ENCODE results near the gene KCNJ14. TPM values are rescaled to one million over a fixed set of nuclear protein-coding genes. Genes with fewer than 3 reads are reported as not detected.

Gene KCNJ14
- total RNA-seq, 1 donor from 2014 or later: 2.0 TPM

DNA sequence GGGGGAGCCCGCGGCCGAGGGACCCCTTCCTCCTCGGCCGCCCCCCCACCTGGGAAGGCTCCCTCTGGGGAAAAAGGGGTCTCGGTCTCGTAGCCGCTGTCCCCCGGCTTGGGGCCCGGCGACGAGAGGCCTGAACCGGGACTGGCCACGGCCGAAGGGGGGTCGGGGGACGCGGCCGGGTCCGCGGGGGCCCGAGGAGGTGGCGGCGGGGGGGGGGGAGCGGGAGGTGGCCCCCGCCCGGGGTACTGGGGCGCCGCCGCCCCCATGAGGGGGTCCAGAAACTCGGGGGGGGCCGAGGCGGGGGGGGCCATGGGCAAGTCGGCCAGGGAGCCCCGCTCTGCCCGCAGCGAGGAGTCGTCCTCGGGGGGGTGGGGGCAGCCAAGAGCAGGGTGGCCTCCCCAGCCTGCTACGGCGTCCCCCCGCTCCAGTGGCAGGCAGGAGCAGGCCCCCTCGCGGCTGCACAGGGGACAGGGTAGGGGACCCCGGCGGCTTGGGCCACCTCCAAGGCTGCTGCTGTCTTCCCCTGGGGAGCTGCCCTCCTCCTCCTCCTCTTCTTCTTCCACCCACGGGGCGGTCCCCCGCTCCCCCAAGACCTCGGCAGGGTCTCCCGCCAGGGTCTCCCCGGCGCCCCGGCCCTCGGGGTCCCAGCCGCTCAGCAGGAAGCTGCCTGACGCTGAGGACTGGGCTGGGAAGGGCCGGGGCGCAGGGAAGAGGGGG, 43.4 kb downstream of the KCNJ14 start:
- no peak for DNase-seq (ENCODE audit: low read depth, low spot score)
- H3K27me3 Mint-ChIP-seq (ENCODE audit: low read depth): peaks cover 55% of the 10 kb centered on the region
- peaks cover 11% of the 10 kb centered on the region for H3K4me1 Mint-ChIP-seq
- H3K36me3 Mint-ChIP-seq (ENCODE audit: low read depth): no peaks in the 10 kb centered on the region
- H3K9me3 Mint-ChIP-seq: no peaks in the 10 kb centered on the region
- TF ChIP-seq, protein P1, sequence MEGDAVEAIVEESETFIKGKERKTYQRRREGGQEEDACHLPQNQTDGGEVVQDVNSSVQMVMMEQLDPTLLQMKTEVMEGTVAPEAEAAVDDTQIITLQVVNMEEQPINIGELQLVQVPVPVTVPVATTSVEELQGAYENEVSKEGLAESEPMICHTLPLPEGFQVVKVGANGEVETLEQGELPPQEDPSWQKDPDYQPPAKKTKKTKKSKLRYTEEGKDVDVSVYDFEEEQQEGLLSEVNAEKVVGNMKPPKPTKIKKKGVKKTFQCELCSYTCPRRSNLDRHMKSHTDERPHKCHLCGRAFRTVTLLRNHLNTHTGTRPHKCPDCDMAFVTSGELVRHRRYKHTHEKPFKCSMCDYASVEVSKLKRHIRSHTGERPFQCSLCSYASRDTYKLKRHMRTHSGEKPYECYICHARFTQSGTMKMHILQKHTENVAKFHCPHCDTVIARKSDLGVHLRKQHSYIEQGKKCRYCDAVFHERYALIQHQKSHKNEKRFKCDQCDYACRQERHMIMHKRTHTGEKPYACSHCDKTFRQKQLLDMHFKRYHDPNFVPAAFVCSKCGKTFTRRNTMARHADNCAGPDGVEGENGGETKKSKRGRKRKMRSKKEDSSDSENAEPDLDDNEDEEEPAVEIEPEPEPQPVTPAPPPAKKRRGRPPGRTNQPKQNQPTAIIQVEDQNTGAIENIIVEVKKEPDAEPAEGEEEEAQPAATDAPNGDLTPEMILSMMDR (conservative IDR thresholded peaks at IDR 0.05): no peak
- no peak overlapping the region for H3K4me3 Mint-ChIP-seq
- no peak overlapping the region for H3K27ac Mint-ChIP-seq (ENCODE audit: unreplicated experiment)

- TF ChIP-seq, protein P1 (conservative IDR thresholded peaks at IDR 0.05): no peak
- H3K4me3 Mint-ChIP-seq: no peak overlapping the region
- no peaks in the 10 kb centered on the region for H3K9me3 Mint-ChIP-seq
- H3K36me3 Mint-ChIP-seq (ENCODE audit: low read depth): no peaks in the 10 kb centered on the region
- peaks cover 8% of the 10 kb centered on the region for H3K4me1 Mint-ChIP-seq
- no peak overlapping the region for H3K27ac Mint-ChIP-seq (ENCODE audit: unreplicated experiment)
- H3K27me3 Mint-ChIP-seq (ENCODE audit: low read depth): peaks cover 49% of the 10 kb centered on the region
- no peak for DNase-seq (ENCODE audit: low read depth, low spot score)
These were observed 44.1 kb downstream of the KCNJ14 start for GRCh38 chr19:48499316-48500090.

GRCh38 chr19:48500830-48501493, 45.6 kb downstream of the KCNJ14 start:
- Mint-ChIP-seq H3K27me3 (ENCODE audit: low read depth) (peaks cover 35% of the 10 kb centered on the region), H3K9me3 (no peaks in the 10 kb centered on the region), H3K27ac (ENCODE audit: unreplicated experiment) (no peak overlapping the region), H3K4me1 (no peaks in the 10 kb centered on the region), H3K4me3 (no peak overlapping the region), H3K36me3 (ENCODE audit: low read depth) (no peaks in the 10 kb centered on the region)
- TF ChIP-seq, protein P1 (conservative IDR thresholded peaks at IDR 0.05): no peak
- DNase-seq (ENCODE audit: low read depth, low spot score): no peak

- TF ChIP-seq, protein P1 (conservative IDR thresholded peaks at IDR 0.05): no peak
- no peak overlapping the region for H3K27ac Mint-ChIP-seq (ENCODE audit: unreplicated experiment)
- no peaks in the 10 kb centered on the region for H3K4me1 Mint-ChIP-seq
- H3K9me3 Mint-ChIP-seq: no peaks in the 10 kb centered on the region
- H3K27me3 Mint-ChIP-seq (ENCODE audit: low read depth): peaks cover 36% of the 10 kb centered on the region
- DNase-seq (ENCODE audit: low read depth, low spot score): no peak
- H3K4me3 Mint-ChIP-seq: no peak overlapping the region
- no peaks in the 10 kb centered on the region for H3K36me3 Mint-ChIP-seq (ENCODE audit: low read depth)
These were observed 46.3 kb downstream of the KCNJ14 start for GRCh38 chr19:48501494-48502349.
